SH-SY5Y (cell line): ENCODE results near the gene HMGB4.

ENCODE experiments used
- GATA2 ChIP-seq: IDR thresholded peaks from 2 replicates; pipeline ENCODE4 v1.6.1; 2011; ENCODE audit warnings: mild to moderate bottlenecking, low read depth, low read length
- GATA3 ChIP-seq: IDR thresholded peaks from 2 replicates; pipeline ENCODE4 v1.6.1; 2011; ENCODE audit warnings: low read depth, mild to moderate bottlenecking, low read length, moderate library complexity

DNA sequence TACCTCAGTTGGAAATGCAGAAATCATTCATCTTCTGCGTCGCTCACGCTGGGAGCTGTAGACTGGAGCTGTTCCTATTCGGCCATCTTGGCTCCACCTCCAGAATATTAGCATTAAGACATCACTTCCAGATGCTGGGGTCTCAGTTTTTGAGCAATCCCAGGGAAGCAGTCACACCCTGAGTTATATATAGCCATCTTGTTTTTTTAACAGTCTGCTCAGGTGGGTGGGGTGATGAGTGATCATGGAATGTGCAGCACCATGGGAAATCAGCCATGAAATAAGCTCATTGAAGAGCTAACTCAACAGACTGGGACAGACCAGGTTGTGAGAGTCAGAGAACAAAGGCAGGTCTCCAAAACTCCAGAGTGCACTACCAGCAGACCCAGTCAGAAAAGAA lies 27.0 kb upstream of the HMGB4 start:
- TF ChIP-seq GATA2 (no peak), GATA3 (no peak)
